K562 (cell line): ENCODE results near the gene SLC4A5. TPM values are rescaled to one million over a fixed set of nuclear protein-coding genes. Genes with fewer than 3 reads are reported as not detected.

Experiments used
- CEBPB ChIP-seq: fragments of 450-650 bp; IDR thresholded peaks from 2 replicates; pipeline ENCODE4 v1.6.1; 2016; ENCODE audit warnings: missing genetic modification characterization, missing compliant biosample characterization
- GATA2 ChIP-seq: sonication (generic); formaldehyde crosslinking; IDR thresholded peaks from 2 replicates; pipeline ENCODE4 v1.4.0; 2020; ENCODE audit warnings: mild to moderate bottlenecking, missing genetic modification reagents
- NCOR1 ChIP-seq: fragments of 450-650 bp; IDR thresholded peaks from 2 replicates; pipeline ENCODE4 v1.6.1; 2016; ENCODE audit warnings: mild to moderate bottlenecking, moderate library complexity
- POLR2A ChIP-seq: fragments of 450-650 bp; conservative IDR thresholded peaks from 2 replicates; pipeline ENCODE4 v1.6.1; 2016
- RREB1 ChIP-seq: fragments of 250-450 bp; sonication (Bioruptor Pico); IDR thresholded peaks from 2 replicates; pipeline ENCODE4 v1.4.0; 2020
- TCF7L2 ChIP-seq: fragments of 150-350 bp; IDR thresholded peaks from 2 replicates; pipeline ENCODE4 v1.6.1; 2016; ENCODE audit warnings: low read depth, mild to moderate bottlenecking, low read length, moderate library complexity
- ZBTB9 ChIP-seq: fragments of 450-650 bp; formaldehyde crosslinking; IDR thresholded peaks from 2 replicates; pipeline ENCODE4 v1.4.0; 2020; ENCODE audit warnings: mild to moderate bottlenecking, moderate library complexity
- ZNF655 ChIP-seq: fragments of 250-450 bp; sonication (Bioruptor Pico); IDR thresholded peaks from 2 replicates; pipeline ENCODE4 v1.5.0; 2021
- polyA plus RNA-seq, 8 experiments: library from polyadenylated mRNA; depleted of rRNA in 4 of 8; stranded (reverse) in 5 of 8; unstranded in 3 of 8; fragments of >200 nt; fragmentation: Nextera tagmentation in 2 of 8; fragmentation: Illumina TruSeq in 1 of 8; extraction: Ambion mirVana in 2 of 8; extraction: Trizol in 1 of 8; gene quantifications; 2 replicates each; pipeline versions ENCODE4 v1.2.1 to v1.2.3, GENCODE V29; 2011 to 2014; ENCODE audit warnings: inconsistent platforms in 1 of 8, missing spikeins in 1 of 8
- total RNA-seq, 7 experiments: library from RNA; depleted of rRNA in 6 of 7; stranded (reverse); fragments of >200 nt in 6 of 7; fragmentation: Illumina TruSeq in 2 of 7; extraction: Trizol in 2 of 7; gene quantifications; 2 replicates each; pipeline versions ENCODE4 v1.2.1 to v1.2.3, GENCODE V29; 2011 to 2021; ENCODE audit warnings: low replicate concordance in 1 of 7
- TF ChIP-seq, protein P1 (sequence below), 2 experiments: fragments of 450-650 bp; IDR thresholded peaks; 2 replicates each; pipeline ENCODE4 v1.6.1; 2016; ENCODE audit warnings: mild to moderate bottlenecking in 2 of 2, borderline replicate concordance in 1 of 2, low read depth in 1 of 2, moderate library complexity in 1 of 2

The SLC4A5 gene
- total and polyA plus RNA-seq, 9 of the 15 experiments (the other 6 are each of a cell fraction or from before 2014, with no cell fraction given) = 0.03 to 0.77 (median 0.14) TPM; not detected in 1

DNA sequence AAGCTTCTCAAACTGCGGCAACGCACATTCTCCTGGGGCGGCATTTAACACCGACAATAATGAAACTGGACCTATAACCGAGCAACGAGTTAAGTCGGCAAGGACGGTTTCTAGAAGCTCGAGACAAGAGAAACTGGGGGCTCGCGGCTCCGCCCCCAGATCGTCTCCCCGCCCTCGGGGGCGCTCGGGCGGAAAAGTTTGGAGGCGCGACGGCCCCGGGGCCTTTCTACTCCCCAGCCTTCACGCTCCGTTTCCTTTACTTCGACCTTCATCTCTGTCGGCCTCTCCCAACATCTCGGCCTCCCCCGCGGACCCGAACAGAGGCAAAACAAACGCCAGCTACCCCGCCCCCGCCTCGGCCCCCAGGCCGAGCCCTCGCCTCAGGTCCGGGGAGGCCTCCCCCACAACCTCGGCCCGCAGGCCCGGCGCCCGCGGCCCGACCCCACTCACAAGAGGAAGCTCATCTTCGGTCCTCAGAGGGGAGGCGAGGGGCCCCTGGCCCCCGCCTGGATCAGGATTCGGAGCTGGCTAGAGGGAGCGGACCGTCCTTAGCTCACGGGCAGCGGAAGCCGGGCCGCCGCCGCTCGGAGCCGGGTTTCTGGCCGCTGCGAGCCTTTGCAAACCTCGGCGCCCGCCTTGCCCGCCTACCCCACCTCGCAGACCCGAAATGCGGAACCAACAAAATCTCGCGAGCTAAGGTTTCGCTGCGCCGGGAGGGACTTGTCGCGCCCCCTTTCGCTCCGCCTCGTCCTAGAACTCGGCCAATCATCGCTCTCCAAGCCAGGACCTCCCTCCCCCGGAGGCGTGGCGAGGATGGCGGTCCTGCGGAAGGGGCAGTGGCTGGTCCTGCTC, 164.8 kb downstream of the SLC4A5 start, which contains the start of gene MOB1A (continued):
- TF ChIP-seq RREB1 (CRISPR knock-in tag) (peak; percentile 12; the same call in 1 of the 2 replicates), CEBPB (tag) (no peak), ZBTB9 (CRISPR knock-in tag) (0 out of 2 replicates have a peak, but pooled peaks have one; percentile 54), POLR2A (peak; percentile 91), ZNF655 (no peak), GATA2 (CRISPR knock-in tag) (no peak), NCOR1 (no peak), TCF7L2 (no peak)
- TF ChIP-seq, protein P1, sequence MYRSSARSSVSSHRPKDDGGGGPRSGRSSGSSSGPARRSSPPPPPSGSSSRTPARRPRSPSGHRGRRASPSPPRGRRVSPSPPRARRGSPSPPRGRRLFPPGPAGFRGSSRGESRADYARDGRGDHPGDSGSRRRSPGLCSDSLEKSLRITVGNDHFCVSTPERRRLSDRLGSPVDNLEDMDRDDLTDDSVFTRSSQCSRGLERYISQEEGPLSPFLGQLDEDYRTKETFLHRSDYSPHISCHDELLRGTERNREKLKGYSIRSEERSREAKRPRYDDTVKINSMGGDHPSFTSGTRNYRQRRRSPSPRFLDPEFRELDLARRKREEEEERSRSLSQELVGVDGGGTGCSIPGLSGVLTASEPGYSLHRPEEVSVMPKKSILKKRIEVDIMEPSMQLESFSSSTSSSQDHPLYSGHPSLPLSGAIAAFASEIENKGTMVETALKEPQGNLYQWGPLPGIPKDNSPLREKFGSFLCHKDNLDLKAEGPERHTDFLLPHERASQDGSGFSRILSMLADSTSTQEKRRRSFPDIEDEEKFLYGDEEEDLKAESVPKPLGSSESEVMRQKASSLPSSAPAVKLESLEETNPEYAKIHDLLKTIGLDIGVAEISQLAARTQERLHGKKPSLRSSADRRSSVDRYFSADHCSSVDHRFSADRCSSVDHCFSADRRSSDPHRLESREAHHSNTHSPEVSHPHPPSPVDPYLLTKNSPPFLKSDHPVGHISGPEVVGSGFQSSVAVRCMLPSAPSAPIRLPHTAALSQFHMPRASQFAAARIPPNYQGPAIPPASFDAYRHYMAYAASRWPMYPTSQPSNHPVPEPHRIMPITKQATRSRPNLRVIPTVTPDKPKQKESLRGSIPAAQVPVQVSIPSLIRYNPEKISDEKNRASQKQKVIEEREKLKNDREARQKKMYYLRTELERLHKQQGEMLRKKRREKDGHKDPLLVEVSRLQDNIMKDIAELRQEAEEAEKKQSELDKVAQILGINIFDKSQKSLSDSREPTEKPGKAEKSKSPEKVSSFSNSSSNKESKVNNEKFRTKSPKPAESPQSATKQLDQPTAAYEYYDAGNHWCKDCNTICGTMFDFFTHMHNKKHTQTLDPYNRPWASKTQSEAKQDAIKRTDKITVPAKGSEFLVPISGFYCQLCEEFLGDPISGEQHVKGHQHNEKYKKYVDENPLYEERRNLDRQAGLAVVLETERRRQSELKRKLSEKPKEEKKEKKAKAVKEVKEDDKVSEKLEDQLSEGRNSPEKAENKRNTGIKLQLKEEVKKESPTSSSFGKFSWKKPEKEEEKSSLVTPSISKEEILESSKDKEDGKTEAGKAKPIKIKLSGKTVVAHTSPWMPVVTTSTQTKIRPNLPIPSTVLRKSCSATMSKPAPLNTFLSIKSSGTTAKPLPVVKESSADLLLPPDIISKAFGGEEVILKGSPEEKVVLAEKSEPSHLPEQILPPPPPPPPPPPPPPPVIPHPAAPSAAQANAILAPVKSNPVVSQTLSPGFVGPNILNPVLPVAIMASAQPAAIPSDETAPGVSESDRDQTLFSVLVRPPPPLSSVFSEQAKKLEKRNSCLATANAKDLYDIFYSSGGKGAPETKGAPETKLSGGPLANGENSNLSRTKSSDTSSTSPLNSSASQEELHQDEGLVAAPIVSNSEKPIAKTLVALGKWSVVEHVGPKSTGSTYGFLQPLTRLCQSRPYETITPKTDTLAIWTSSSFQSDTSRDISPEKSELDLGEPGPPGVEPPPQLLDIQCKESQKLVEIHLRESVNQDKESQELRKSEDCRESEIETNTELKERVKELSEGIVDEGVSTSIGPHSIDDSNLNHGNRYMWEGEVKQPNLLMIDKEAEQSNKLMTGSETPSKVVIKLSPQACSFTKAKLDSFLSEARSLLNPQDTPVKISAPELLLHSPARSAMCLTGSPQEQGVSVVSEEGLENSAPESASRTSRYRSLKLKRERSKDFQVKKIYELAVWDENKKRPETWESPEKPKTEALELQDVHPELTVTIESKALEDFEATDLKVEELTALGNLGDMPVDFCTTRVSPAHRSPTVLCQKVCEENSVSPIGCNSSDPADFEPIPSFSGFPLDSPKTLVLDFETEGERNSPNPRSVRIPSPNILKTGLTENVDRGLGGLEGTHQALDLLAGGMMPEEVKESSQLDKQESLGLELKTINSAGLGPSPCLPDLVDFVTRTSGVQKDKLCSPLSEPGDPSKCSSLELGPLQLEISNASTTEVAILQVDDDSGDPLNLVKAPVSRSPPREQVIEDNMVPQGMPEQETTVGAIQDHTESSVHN (IDR thresholded peaks at IDR 0.05; ENCODE audit: borderline replicate concordance in 1 of 2, low read depth in 1 of 2) = no peak
